H1 (cell line): Measurements from ENCODE around the gene MAPKAP1. TPM values are rescaled to one million over a fixed set of nuclear protein-coding genes. Genes with fewer than 3 reads are reported as not detected.

Experiments used
- CTCF ChIA-PET: fragments of 300-600 bp; sonication (Branson Sonifier 250); formaldehyde crosslinking; loops from one replicate; lab custom pipeline; 2021; ENCODE audit not compliant: partially characterized antibody; lab: Charles Lee
- POLR2A ChIA-PET: fragments of 300-600 bp; sonication (Branson Sonifier 250); formaldehyde crosslinking; loops from one replicate; lab custom pipeline; 2021; ENCODE audit warnings: inconsistent platforms; ENCODE audit not compliant: partially characterized antibody; lab: Charles Lee
- DNase-seq, 2 experiments: peaks; one replicate each; pipeline versions ENCODE4 v3.0.0 to v3.0.0-alpha.2; 2010 to 2022; ENCODE audit warnings: low spot score in 2 of 2, low read depth in 1 of 2, mixed read lengths in 1 of 2
- FAIRE-seq: peaks from 2 replicates; lab custom pipeline; 2011; peaks lifted over from hg19 to GRCh38; lab: Jason Lieb, UNC
- H2AFZ ChIP-seq: 2 replicates; pipeline ENCODE4 v1.8.1; 2012; ENCODE audit warnings: low read length, inconsistent platforms
- H2AK5ac ChIP-seq: 2 replicates; pipeline ENCODE4 v1.6.1; 2013; ENCODE audit warnings: low read depth, low read length
- H2BK120ac ChIP-seq: replicated peaks from 2 replicates; pipeline ENCODE3; 2013; ENCODE audit warnings: low read depth, low read length, inconsistent platforms
- H2BK12ac ChIP-seq: 2 replicates; pipeline ENCODE4 v1.6.1; 2013; ENCODE audit warnings: low read depth, low read length
- H2BK15ac ChIP-seq: 2 replicates; pipeline ENCODE4 v1.6.1; 2013; ENCODE audit warnings: low read length
- H2BK20ac ChIP-seq: 2 replicates; pipeline ENCODE4 v1.6.1; 2013; ENCODE audit warnings: low read length
- H2BK5ac ChIP-seq: 2 replicates; pipeline ENCODE4 v1.6.1; 2013; ENCODE audit warnings: low read depth, low read length
- H3K14ac ChIP-seq: 2 replicates; pipeline ENCODE4 v1.6.1; 2013; ENCODE audit warnings: inconsistent platforms; ENCODE audit not compliant: insufficient read length
- H3K18ac ChIP-seq: 2 replicates; pipeline ENCODE4 v1.6.1; 2013; ENCODE audit warnings: low read length; ENCODE audit errors: extremely low read depth
- H3K23ac ChIP-seq: 2 replicates; pipeline ENCODE4 v1.6.1; 2013; ENCODE audit warnings: inconsistent platforms; ENCODE audit not compliant: insufficient read length
- H3K23me2 ChIP-seq: 2 replicates; pipeline ENCODE4 v1.6.1; 2013; ENCODE audit warnings: low read depth, low read length
- H3K27ac ChIP-seq: 2 replicates; pipeline ENCODE4 v1.6.1; 2011; ENCODE audit warnings: low read depth, low read length, inconsistent platforms
- H3K27me3 ChIP-seq, 4 experiments: replicated peaks in 1 of 4; 1 replicate in 1 of 4; 2 replicates in 3 of 4; pipeline versions ENCODE4 v1.6.1 to v1.8.1; 2011 to 2013; ENCODE audit warnings: low read length in 3 of 4, mild to moderate bottlenecking in 3 of 4, inconsistent platforms in 2 of 4, mixed read lengths in 2 of 4, moderate library complexity in 1 of 4; ENCODE audit not compliant: control insufficient read depth in 3 of 4, insufficient read depth in 3 of 4; ENCODE audit errors: extremely low read depth in 1 of 4
- H3K36me3 ChIP-seq, 4 experiments: 2 replicates each; pipeline versions ENCODE4 v1.6.1 to v1.8.1; 2011 to 2013; ENCODE audit warnings: mild to moderate bottlenecking in 4 of 4, low read length in 3 of 4, moderate library complexity in 2 of 4, control low read depth in 1 of 4, inconsistent platforms in 1 of 4; ENCODE audit not compliant: insufficient read depth in 4 of 4, control insufficient read depth in 2 of 4
- H3K4ac ChIP-seq: replicated peaks from 2 replicates; pipeline ENCODE3; 2013; ENCODE audit warnings: low read length, low read depth, mixed read lengths, inconsistent platforms; ENCODE audit not compliant: insufficient read length
- H3K4me1 ChIP-seq, 4 experiments: replicated peaks in 1 of 4; 1 replicate in 1 of 4; 2 replicates in 3 of 4; pipeline versions ENCODE4 v1.6.1 to v1.8.1; 2011 to 2013; ENCODE audit warnings: low read length in 3 of 4, inconsistent platforms in 2 of 4, mixed read lengths in 1 of 4; ENCODE audit not compliant: insufficient read depth in 4 of 4, control insufficient read depth in 3 of 4
- H3K4me2 ChIP-seq, 2 experiments: 2 replicates each; pipeline versions ENCODE4 v1.6.1 to v1.8.1; 2011 to 2013; ENCODE audit warnings: low read depth in 2 of 2, low read length in 2 of 2, control low read depth in 1 of 2, inconsistent platforms in 1 of 2, mild to moderate bottlenecking in 1 of 2; ENCODE audit not compliant: insufficient read depth in 1 of 2
- H3K4me3 ChIP-seq, 4 experiments: fragments of 200-600, 300-600 bp in 1 of 4; sonication (generic), shearing (Covaris generic), sonication (Bioruptor Twin) in 1 of 4; 2 replicates each; pipeline versions ENCODE4 v1.5.1 to v1.8.1; 2011 to 2016; ENCODE audit warnings: low read length in 4 of 4, low read depth in 3 of 4, control low read depth in 2 of 4, inconsistent platforms in 2 of 4, mild to moderate bottlenecking in 2 of 4, mixed read lengths in 1 of 4, moderate library complexity in 1 of 4; ENCODE audit not compliant: insufficient read depth in 2 of 4; ENCODE audit errors: extremely low read depth in 1 of 4
- H3K56ac ChIP-seq: replicated peaks from 2 replicates; pipeline ENCODE3; 2013; ENCODE audit warnings: low read depth, mild to moderate bottlenecking, mixed read lengths, low read length, inconsistent platforms; ENCODE audit not compliant: insufficient read length
- H3K79me1 ChIP-seq: 2 replicates; pipeline ENCODE4 v1.6.1; 2013; ENCODE audit warnings: low read depth, low read length, control low read depth
- H3K79me2 ChIP-seq, 2 experiments: 2 replicates each; pipeline versions ENCODE4 v1.6.1 to v1.8.1; 2012 to 2013; ENCODE audit warnings: low read length in 2 of 2, mild to moderate bottlenecking in 2 of 2, inconsistent platforms in 1 of 2; ENCODE audit not compliant: insufficient read depth in 2 of 2, control insufficient read depth in 1 of 2
- H3K9ac ChIP-seq, 4 experiments: replicated peaks in 1 of 4; 1 replicate in 1 of 4; 2 replicates in 3 of 4; pipeline versions ENCODE4 v1.6.1 to v1.8.1; 2011 to 2013; ENCODE audit warnings: low read depth in 3 of 4, low read length in 3 of 4, control low read depth in 2 of 4, mild to moderate bottlenecking in 2 of 4, moderate library complexity in 2 of 4, inconsistent platforms in 1 of 4; ENCODE audit errors: extremely low read depth in 1 of 4
- H3K9me3 ChIP-seq, 2 experiments: 2 replicates each; pipeline versions ENCODE4 v1.6.1 to v1.8.1; 2012 to 2013; ENCODE audit warnings: mild to moderate bottlenecking in 2 of 2, moderate library complexity in 2 of 2, control low read depth in 1 of 2, inconsistent platforms in 1 of 2, low read depth in 1 of 2, low read length in 1 of 2, mixed read lengths in 1 of 2; ENCODE audit not compliant: insufficient read depth in 2 of 2
- H4K20me1 ChIP-seq, 2 experiments: replicated peaks in 1 of 2; 2 replicates each; pipeline versions ENCODE3 to v1.8.1; 2011 to 2013; ENCODE audit warnings: inconsistent platforms in 2 of 2, low read length in 2 of 2, mild to moderate bottlenecking in 1 of 2; ENCODE audit not compliant: insufficient read depth in 2 of 2, control insufficient read depth in 1 of 2
- H4K5ac ChIP-seq: 2 replicates; pipeline ENCODE4 v1.6.1; 2013; ENCODE audit warnings: low read length, low read depth, mixed read lengths, inconsistent platforms; ENCODE audit not compliant: insufficient read length
- H4K8ac ChIP-seq: 2 replicates; pipeline ENCODE4 v1.8.0; 2013; ENCODE audit warnings: mild to moderate bottlenecking, moderate library complexity, low read length, inconsistent platforms; ENCODE audit not compliant: insufficient read depth; ENCODE audit errors: extremely low read depth
- H4K91ac ChIP-seq: replicated peaks from 2 replicates; pipeline ENCODE3; 2013; ENCODE audit warnings: low read length, mixed read lengths, inconsistent platforms; ENCODE audit not compliant: insufficient read length
- CHD1 ChIP-seq: IDR thresholded peaks from 2 replicates; pipeline ENCODE4 v1.6.1; 2012; ENCODE audit warnings: low read depth, low read length, improper control_type of control experiment
- KDM4A ChIP-seq: IDR thresholded peaks from one replicate; pipeline ENCODE4 v1.7.1; 2012; ENCODE audit warnings: low read depth, mild to moderate bottlenecking, moderate library complexity, low read length, inconsistent platforms; ENCODE audit not compliant: severe bottlenecking
- KDM5A ChIP-seq: fragments of 200-600 bp; IDR thresholded peaks from 2 replicates; pipeline ENCODE4 v1.7.1; 2012; ENCODE audit warnings: mild to moderate bottlenecking, low read length, inconsistent platforms, mixed read lengths
- NRF1 ChIP-seq: IDR thresholded peaks from 2 replicates; pipeline ENCODE4 v1.6.1; 2011; ENCODE audit warnings: mild to moderate bottlenecking, low read depth, low read length, improper control_type of control experiment
- USF2 ChIP-seq: IDR thresholded peaks from 2 replicates; pipeline ENCODE4 v1.6.1; 2011; ENCODE audit warnings: low read length, improper control_type of control experiment
- polyA plus RNA-seq, 7 experiments: library from polyadenylated mRNA; depleted of rRNA in 3 of 7; stranded (reverse) in 5 of 7; unstranded in 2 of 7; fragments of >200 nt in 5 of 7; fragments of 200-250 nt in 2 of 7; gene quantifications; 1 replicate in 5 of 7; 2 replicates in 1 of 7; 4 replicates in 1 of 7; pipeline versions ENCODE4 v1.2.1 to v1.2.3, GENCODE V29; 2011 to 2013; ENCODE audit warnings: missing spikeins in 2 of 7, mixed read lengths in 2 of 7
- total RNA-seq: library from RNA; stranded (reverse); fragmentation: NEBNext Ultra II Directional; extraction: Animal tissue kit (Norgen Biotek cat#: 25700); gene quantifications from 2 replicates; pipeline ENCODE4 v1.2.1, GENCODE V29; 2021

The MAPKAP1 gene
- total and polyA plus RNA-seq, 2 of the 8 experiments (the other 6 are each of a cell fraction or from before 2014, with no cell fraction given): 79.2 to 140 TPM

GRCh38 chr9:125529107-125529506, 177.9 kb downstream of the MAPKAP1 start:
- H2BK12ac ChIP-seq: no peak overlapping the region
- no peak overlapping the region for H4K8ac ChIP-seq
- H3K4ac ChIP-seq: no peak overlapping the region
- H3K56ac ChIP-seq: no peak overlapping the region
- no peak overlapping the region for H3K4me2 ChIP-seq
- CTCF ChIA-PET: interaction anchor here (1.4 to 3.3 kb wide), 5 partner anchors 11 to 29 kb away, joined by 3 to 15 read pairs (median 6); no protein-coding TSS in a partner anchor
- H2AK5ac ChIP-seq: no peak overlapping the region
- no peak overlapping the region for H2BK20ac ChIP-seq
- no peaks in the 10 kb centered on the region; the same call in 1 of the 2 replicates for H3K79me1 ChIP-seq
- no peaks in the 10 kb centered on the region for H4K20me1 ChIP-seq
- H2AFZ ChIP-seq: no peak overlapping the region
- no peak overlapping the region for H3K14ac ChIP-seq
- DNase-seq: no peak
- no peaks in the 10 kb centered on the region; a peak in 1 of 8 replicates for H3K36me3 ChIP-seq
- H2BK15ac ChIP-seq: no peak overlapping the region
- no peaks in the 10 kb centered on the region for H3K23me2 ChIP-seq
- H3K18ac ChIP-seq: no peak overlapping the region
- no peak overlapping the region for H4K5ac ChIP-seq
- no peak overlapping the region for H2BK5ac ChIP-seq
- no peaks in the 10 kb centered on the region for H3K27me3 ChIP-seq
- no peak overlapping the region for H3K23ac ChIP-seq
- H3K9me3 ChIP-seq: no peaks in the 10 kb centered on the region
- no peak overlapping the region for H3K27ac ChIP-seq
- peaks cover 3 to 24% (median 10%) of the 10 kb centered on the region in 4 experiments; a peak in 6 of 7 replicates for H3K4me1 ChIP-seq
- H3K9ac ChIP-seq: no peak overlapping the region
- POLR2A ChIA-PET: no interaction called here
- H3K4me3 ChIP-seq: no peak overlapping the region
- no peak overlapping the region for H4K91ac ChIP-seq
- H3K79me2 ChIP-seq: no peaks in the 10 kb centered on the region
- no peak for FAIRE-seq
- H2BK120ac ChIP-seq: no peak overlapping the region
- TF ChIP-seq USF2: no peak
- no peak for TF ChIP-seq KDM4A
- TF ChIP-seq NRF1: no peak
- no peak for TF ChIP-seq KDM5A
- no peak for TF ChIP-seq CHD1
